SK-N-SH (cell line): ENCODE data around the gene MGRN1.

Source experiments
- EP300 ChIP-seq, 2 experiments: IDR thresholded peaks; 2 replicates each; pipeline versions ENCODE4 v1.4.0 to v1.6.1; 2012; ENCODE audit warnings: borderline replicate concordance in 1 of 2, low read depth in 1 of 2, low read length in 1 of 2
- EZH2phosphoT487 ChIP-seq: fragments of 200-600 bp; sonication (generic); IDR thresholded peaks from 2 replicates; pipeline ENCODE4 v1.6.1; 2017; ENCODE audit warnings: low read depth, mixed run types, mild to moderate bottlenecking, antibody characterized with exemption, moderate library complexity, borderline replicate concordance
- GABPA ChIP-seq: IDR thresholded peaks from 2 replicates; pipeline ENCODE4 v1.4.0; 2012; ENCODE audit warnings: low read depth, mild to moderate bottlenecking
- JUND ChIP-seq: IDR thresholded peaks from 2 replicates; pipeline ENCODE4 v1.4.0; 2012
- NFIC ChIP-seq: IDR thresholded peaks from 2 replicates; pipeline ENCODE4 v1.4.0; 2012; ENCODE audit warnings: borderline replicate concordance
- POLR2AphosphoS5 ChIP-seq: IDR thresholded peaks from 2 replicates; pipeline ENCODE4 v1.6.1; 2012; ENCODE audit warnings: low read depth, low read length
- RXRA ChIP-seq: IDR thresholded peaks from 2 replicates; pipeline ENCODE4 v1.4.0; 2012; ENCODE audit warnings: low read depth, mild to moderate bottlenecking, borderline replicate concordance
- SIN3A ChIP-seq: IDR thresholded peaks from 2 replicates; pipeline ENCODE4 v1.6.1; 2012; ENCODE audit warnings: low read depth, mild to moderate bottlenecking, low read length, moderate library complexity, borderline replicate concordance
- SMC3 ChIP-seq: IDR thresholded peaks from 2 replicates; pipeline ENCODE4 v1.6.1; 2012; ENCODE audit warnings: low read depth, low read length, improper control_type of control experiment
- TEAD4 ChIP-seq: IDR thresholded peaks from 2 replicates; pipeline ENCODE4 v1.4.0; 2012; ENCODE audit warnings: mild to moderate bottlenecking, borderline replicate concordance; ENCODE audit not compliant: insufficient read depth
- YY1 ChIP-seq: IDR thresholded peaks from 2 replicates; pipeline ENCODE4 v1.4.0; 2012; ENCODE audit warnings: low read depth, mild to moderate bottlenecking
- TF ChIP-seq, protein P1 (sequence below): fragments of 200-600 bp; sonication (generic); IDR thresholded peaks from 2 replicates; pipeline ENCODE4 v1.6.1; 2017; ENCODE audit warnings: antibody characterized with exemption, mild to moderate bottlenecking, moderate library complexity
- TF ChIP-seq, protein P2 (sequence below): IDR thresholded peaks from 2 replicates; pipeline ENCODE4 v1.4.0; 2012; ENCODE audit warnings: low read depth, borderline replicate concordance
- TF ChIP-seq, protein P3 (sequence below): fragments of 150-350 bp; IDR thresholded peaks from 2 replicates; pipeline ENCODE4 v1.6.1; 2016; ENCODE audit warnings: mild to moderate bottlenecking, low read depth, low read length

DNA sequence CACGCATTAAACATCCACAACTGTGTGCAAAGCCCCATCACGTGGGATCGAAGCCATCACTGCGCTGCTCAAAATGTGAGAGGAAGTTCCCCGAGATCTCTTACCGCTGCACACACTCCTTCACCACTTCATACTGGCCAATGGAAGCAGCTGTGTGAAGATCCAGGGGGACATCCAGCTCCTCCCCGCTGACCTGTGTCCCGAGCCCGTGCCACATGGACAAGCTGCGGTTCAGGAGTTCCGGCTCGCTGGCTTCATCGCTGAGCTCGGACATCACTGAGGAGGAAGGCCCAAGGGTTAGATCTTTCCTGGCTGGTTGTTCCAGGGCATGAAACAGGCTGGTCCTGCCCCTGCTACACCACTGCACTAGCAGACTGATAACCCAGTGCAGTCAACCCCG is 105.2 kb downstream of the MGRN1 start:
- no peak for TF ChIP-seq SIN3A
- TF ChIP-seq, protein P1, sequence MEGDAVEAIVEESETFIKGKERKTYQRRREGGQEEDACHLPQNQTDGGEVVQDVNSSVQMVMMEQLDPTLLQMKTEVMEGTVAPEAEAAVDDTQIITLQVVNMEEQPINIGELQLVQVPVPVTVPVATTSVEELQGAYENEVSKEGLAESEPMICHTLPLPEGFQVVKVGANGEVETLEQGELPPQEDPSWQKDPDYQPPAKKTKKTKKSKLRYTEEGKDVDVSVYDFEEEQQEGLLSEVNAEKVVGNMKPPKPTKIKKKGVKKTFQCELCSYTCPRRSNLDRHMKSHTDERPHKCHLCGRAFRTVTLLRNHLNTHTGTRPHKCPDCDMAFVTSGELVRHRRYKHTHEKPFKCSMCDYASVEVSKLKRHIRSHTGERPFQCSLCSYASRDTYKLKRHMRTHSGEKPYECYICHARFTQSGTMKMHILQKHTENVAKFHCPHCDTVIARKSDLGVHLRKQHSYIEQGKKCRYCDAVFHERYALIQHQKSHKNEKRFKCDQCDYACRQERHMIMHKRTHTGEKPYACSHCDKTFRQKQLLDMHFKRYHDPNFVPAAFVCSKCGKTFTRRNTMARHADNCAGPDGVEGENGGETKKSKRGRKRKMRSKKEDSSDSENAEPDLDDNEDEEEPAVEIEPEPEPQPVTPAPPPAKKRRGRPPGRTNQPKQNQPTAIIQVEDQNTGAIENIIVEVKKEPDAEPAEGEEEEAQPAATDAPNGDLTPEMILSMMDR, result no peak
- TF ChIP-seq, protein P2, sequence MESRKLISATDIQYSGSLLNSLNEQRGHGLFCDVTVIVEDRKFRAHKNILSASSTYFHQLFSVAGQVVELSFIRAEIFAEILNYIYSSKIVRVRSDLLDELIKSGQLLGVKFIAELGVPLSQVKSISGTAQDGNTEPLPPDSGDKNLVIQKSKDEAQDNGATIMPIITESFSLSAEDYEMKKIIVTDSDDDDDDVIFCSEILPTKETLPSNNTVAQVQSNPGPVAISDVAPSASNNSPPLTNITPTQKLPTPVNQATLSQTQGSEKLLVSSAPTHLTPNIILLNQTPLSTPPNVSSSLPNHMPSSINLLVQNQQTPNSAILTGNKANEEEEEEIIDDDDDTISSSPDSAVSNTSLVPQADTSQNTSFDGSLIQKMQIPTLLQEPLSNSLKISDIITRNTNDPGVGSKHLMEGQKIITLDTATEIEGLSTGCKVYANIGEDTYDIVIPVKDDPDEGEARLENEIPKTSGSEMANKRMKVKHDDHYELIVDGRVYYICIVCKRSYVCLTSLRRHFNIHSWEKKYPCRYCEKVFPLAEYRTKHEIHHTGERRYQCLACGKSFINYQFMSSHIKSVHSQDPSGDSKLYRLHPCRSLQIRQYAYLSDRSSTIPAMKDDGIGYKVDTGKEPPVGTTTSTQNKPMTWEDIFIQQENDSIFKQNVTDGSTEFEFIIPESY, result no peak
- TF ChIP-seq NFIC, result no peak
- TF ChIP-seq POLR2AphosphoS5, result no peak
- no peak for TF ChIP-seq JUND
- TF ChIP-seq TEAD4, result no peak
- no peak for TF ChIP-seq EP300 (IDR thresholded peaks at IDR 0.05; ENCODE audit: borderline replicate concordance in 1 of 2, low read depth in 1 of 2, low read length in 1 of 2)
- TF ChIP-seq EZH2phosphoT487, result no peak
- TF ChIP-seq YY1, result no peak
- no peak for TF ChIP-seq GABPA
- TF ChIP-seq, protein P3, sequence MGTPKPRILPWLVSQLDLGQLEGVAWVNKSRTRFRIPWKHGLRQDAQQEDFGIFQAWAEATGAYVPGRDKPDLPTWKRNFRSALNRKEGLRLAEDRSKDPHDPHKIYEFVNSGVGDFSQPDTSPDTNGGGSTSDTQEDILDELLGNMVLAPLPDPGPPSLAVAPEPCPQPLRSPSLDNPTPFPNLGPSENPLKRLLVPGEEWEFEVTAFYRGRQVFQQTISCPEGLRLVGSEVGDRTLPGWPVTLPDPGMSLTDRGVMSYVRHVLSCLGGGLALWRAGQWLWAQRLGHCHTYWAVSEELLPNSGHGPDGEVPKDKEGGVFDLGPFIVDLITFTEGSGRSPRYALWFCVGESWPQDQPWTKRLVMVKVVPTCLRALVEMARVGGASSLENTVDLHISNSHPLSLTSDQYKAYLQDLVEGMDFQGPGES, result no peak
- no peak for TF ChIP-seq SMC3
- no peak for TF ChIP-seq RXRA
